ENCODE results near the gene FLVCR2.
"Not testable (repeated sequence)": the region's sequence is repeated elsewhere in the genome, so short reads cannot be mapped to it uniquely, and the experiment has no call there.

Gene FLVCR2

DNA sequence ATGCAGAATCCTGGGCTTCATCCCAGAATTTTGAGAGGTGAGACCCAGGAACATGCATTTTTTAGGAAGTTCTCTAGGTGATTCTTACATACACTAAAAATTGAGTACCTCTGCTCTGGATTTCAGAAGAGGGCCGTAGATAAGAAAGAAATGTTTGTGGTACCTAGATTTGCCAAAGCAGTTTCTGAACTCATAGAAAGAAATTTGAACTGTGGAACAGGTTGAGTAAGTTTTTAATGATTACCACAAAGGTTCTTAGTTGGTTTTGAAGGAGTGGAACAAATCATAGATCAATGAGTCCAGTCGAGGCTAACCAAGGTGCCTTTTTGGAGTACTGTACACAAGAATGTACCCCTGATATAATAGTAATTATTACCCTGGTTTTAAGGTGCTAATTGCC, 107.5 kb downstream of the FLVCR2 start (continued):
- TF ChIP-seq, protein P1, sequence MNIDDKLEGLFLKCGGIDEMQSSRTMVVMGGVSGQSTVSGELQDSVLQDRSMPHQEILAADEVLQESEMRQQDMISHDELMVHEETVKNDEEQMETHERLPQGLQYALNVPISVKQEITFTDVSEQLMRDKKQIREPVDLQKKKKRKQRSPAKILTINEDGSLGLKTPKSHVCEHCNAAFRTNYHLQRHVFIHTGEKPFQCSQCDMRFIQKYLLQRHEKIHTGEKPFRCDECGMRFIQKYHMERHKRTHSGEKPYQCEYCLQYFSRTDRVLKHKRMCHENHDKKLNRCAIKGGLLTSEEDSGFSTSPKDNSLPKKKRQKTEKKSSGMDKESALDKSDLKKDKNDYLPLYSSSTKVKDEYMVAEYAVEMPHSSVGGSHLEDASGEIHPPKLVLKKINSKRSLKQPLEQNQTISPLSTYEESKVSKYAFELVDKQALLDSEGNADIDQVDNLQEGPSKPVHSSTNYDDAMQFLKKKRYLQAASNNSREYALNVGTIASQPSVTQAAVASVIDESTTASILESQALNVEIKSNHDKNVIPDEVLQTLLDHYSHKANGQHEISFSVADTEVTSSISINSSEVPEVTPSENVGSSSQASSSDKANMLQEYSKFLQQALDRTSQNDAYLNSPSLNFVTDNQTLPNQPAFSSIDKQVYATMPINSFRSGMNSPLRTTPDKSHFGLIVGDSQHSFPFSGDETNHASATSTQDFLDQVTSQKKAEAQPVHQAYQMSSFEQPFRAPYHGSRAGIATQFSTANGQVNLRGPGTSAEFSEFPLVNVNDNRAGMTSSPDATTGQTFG (tag by site-specific recombination; IDR thresholded peaks at IDR 0.05; ENCODE audit: borderline replicate concordance), result no peak
- no peak for TF ChIP-seq ZBTB20 (tag by site-specific recombination; IDR thresholded peaks at IDR 0.05)
- no peak for TF ChIP-seq ZNF549 (tag by site-specific recombination; IDR thresholded peaks at IDR 0.05)
- no peak for TF ChIP-seq GLIS1 (tag by site-specific recombination; IDR thresholded peaks at IDR 0.05)

DNA sequence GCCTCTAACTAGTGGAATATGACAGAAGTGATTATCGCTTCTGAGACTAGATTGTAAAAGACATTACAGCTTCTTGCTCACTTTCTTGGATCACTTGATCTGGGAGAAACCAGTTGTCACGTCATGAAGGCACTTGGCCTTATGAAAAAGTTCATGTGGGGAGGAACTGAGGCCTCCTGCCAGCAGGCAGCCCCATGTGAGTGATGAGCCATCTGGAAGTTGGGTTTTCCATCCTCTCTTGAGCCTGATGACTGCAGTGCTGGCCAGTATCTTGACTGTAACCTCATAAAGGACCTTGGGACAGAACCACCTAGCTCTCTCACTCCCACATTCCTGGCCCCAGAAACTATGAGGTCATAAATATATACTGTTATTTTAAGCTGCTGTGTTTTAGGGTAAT, 110.6 kb downstream of the FLVCR2 start:
- H3K9me3 ChIP-seq (ENCODE audit: control insufficient read depth, insufficient read depth, low read depth, low read length), result no peaks in the 10 kb centered on the region
- no peak overlapping the region for H3K4me3 ChIP-seq (ENCODE audit: low read depth, low read length)
- ChIA-PET POLR2A (no interaction called here), CTCF (interaction anchor here (1.0 to 1.7 kb wide), 4 partner anchors 14 to 290 kb away, joined by 3 to 10 read pairs (median 6); no protein-coding TSS in a partner anchor)
- peaks cover 15 to 47% of the 10 kb centered on the region in 2 experiments for H3K36me3 ChIP-seq (ENCODE audit: control insufficient read depth in 2 of 2, insufficient read depth in 1 of 2, low read length in 2 of 2)
- H3K27ac ChIP-seq (ENCODE audit: extremely low read depth, low read depth, low read length), result no peak overlapping the region
- no peaks in the 10 kb centered on the region for H3K4me1 ChIP-seq (ENCODE audit: control insufficient read depth, insufficient read depth, low read length)
- TF ChIP-seq ZNF394 (tag by site-specific recombination; IDR thresholded peaks at IDR 0.05; ENCODE audit: borderline replicate concordance), result no peak
- TF ChIP-seq ZNF514 (tag by site-specific recombination; IDR thresholded peaks at IDR 0.05), result no peak
- TF ChIP-seq, protein P2, sequence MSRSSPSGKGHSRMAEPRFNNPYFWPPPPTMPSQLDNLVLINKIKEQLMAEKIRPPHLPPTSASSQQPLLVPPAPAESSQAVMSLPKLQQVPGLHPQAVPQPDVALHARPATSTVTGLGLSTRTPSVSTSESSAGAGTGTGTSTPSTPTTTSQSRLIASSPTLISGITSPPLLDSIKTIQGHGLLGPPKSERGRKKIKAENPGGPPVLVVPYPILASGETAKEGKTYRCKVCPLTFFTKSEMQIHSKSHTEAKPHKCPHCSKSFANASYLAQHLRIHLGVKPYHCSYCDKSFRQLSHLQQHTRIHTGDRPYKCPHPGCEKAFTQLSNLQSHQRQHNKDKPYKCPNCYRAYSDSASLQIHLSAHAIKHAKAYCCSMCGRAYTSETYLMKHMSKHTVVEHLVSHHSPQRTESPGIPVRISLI (tag by site-specific recombination; IDR thresholded peaks at IDR 0.05), result no peak
- TF ChIP-seq ZNF248 (tag by site-specific recombination; IDR thresholded peaks at IDR 0.05), result no peak

DNA sequence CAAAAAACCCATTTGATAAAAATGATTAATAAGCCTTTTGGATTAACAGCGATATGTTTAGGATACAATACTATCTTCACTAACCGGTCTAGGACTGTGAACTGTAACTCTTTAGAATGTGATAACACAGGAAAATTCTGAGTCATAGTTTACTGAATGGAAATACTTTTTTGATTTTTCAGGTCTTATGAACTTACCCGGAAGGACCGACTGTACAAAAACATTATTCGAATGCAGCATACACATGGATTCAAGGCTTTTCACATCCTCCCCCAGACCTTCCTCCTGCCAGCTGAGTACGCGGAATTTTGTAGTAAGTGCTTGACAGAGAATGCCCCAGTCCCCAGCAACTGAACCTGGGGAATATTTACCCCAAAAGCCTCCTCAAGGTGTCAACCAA, 111.6 kb downstream of the FLVCR2 start:
- peaks cover 15 to 48% of the 10 kb centered on the region in 2 experiments; a peak in 2 of 3 replicates for H3K36me3 ChIP-seq (ENCODE audit: control insufficient read depth in 2 of 2, insufficient read depth in 1 of 2, low read length in 2 of 2)
- H3K4me1 ChIP-seq (ENCODE audit: control insufficient read depth, insufficient read depth, low read length), result no peaks in the 10 kb centered on the region
- no peak overlapping the region for H3K27ac ChIP-seq (ENCODE audit: extremely low read depth, low read depth, low read length)
- ChIA-PET POLR2A (no interaction called here), CTCF (interaction anchor here (1.2 kb wide), 1 partner anchor 15 kb away, joined by 5 read pairs; no protein-coding TSS in a partner anchor)
- TF ChIP-seq, protein P3, sequence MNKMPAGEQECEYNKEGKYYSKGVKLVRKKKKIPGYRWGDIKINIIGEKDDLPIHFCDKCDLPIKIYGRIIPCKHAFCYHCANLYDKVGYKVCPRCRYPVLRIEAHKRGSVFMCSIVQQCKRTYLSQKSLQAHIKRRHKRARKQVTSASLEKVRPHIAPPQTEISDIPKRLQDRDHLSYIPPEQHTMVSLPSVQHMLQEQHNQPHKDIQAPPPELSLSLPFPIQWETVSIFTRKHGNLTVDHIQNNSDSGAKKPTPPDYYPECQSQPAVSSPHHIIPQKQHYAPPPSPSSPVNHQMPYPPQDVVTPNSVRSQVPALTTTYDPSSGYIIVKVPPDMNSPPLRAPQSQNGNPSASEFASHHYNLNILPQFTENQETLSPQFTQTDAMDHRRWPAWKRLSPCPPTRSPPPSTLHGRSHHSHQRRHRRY (tag by site-specific recombination; IDR thresholded peaks at IDR 0.05), result no peak
- no peak for TF ChIP-seq ZFP41 (tag by site-specific recombination; IDR thresholded peaks at IDR 0.05; ENCODE audit: borderline replicate concordance)
- TF ChIP-seq, protein P4, sequence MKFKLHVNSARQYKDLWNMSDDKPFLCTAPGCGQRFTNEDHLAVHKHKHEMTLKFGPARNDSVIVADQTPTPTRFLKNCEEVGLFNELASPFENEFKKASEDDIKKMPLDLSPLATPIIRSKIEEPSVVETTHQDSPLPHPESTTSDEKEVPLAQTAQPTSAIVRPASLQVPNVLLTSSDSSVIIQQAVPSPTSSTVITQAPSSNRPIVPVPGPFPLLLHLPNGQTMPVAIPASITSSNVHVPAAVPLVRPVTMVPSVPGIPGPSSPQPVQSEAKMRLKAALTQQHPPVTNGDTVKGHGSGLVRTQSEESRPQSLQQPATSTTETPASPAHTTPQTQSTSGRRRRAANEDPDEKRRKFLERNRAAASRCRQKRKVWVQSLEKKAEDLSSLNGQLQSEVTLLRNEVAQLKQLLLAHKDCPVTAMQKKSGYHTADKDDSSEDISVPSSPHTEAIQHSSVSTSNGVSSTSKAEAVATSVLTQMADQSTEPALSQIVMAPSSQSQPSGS (tag by site-specific recombination; IDR thresholded peaks at IDR 0.05; ENCODE audit: low read depth), result no peak
- TF ChIP-seq ZNF292 (tag by site-specific recombination; IDR thresholded peaks at IDR 0.05; ENCODE audit: borderline replicate concordance, low read depth), result no peak
- TF ChIP-seq ZBTB1 (tag by site-specific recombination; IDR thresholded peaks at IDR 0.05), result no peak
- TF ChIP-seq ZNF747 (tag by site-specific recombination; IDR thresholded peaks at IDR 0.05), result no peak
- no peak for TF ChIP-seq ZNF529 (tag by site-specific recombination; IDR thresholded peaks at IDR 0.05; ENCODE audit: insufficient replicate concordance)
- TF ChIP-seq ZNF266 (tag by site-specific recombination; IDR thresholded peaks at IDR 0.05; ENCODE audit: low read depth), result no peak
- no peak for TF ChIP-seq KLF7 (tag by site-specific recombination; IDR thresholded peaks at IDR 0.05; ENCODE audit: borderline replicate concordance)
- no peak for TF ChIP-seq ZNF544 (tag by site-specific recombination; IDR thresholded peaks at IDR 0.05)
- no peaks in the 10 kb centered on the region for H3K9me3 ChIP-seq (ENCODE audit: control insufficient read depth, insufficient read depth, low read depth, low read length)
- H3K4me3 ChIP-seq (ENCODE audit: low read depth, low read length), result no peak overlapping the region

DNA sequence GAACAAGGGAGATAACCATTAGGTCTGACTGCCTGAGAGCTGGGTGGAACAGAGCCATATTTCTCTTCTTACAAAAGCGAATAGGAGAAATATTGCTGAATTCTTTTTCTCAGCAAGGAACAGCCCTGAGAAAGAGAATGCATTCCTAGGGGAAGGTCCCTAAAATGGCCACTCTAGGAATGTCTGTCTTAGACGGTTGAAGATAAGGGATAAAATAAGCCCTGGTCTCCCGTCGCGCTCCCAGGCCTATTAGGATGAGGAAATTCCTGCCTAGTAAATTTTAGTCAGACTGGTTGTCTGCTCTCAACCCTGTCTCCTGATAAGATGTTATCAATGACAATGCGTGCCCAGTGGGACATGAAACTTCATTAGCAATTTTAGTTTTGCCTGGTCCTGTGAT, 116.6 kb downstream of the FLVCR2 start:
- peaks cover 21 to 63% of the 10 kb centered on the region in 2 experiments for H3K36me3 ChIP-seq (ENCODE audit: control insufficient read depth in 2 of 2, insufficient read depth in 1 of 2, low read length in 2 of 2)
- POLR2A ChIA-PET; CTCF ChIA-PET; H3K4me1 ChIP-seq (ENCODE audit: control insufficient read depth, insufficient read depth, low read length); H3K27ac ChIP-seq (ENCODE audit: extremely low read depth, low read depth, low read length); H3K4me3 ChIP-seq (ENCODE audit: low read depth, low read length); H3K9me3 ChIP-seq (ENCODE audit: control insufficient read depth, insufficient read depth, low read depth, low read length): not testable (repeated sequence)

Measured in HEK293 (cell line).